Neutrophil (primary cell): ENCODE data around the gene KCNQ1.
A peak's percentile ranks its signal among the peaks of the same experiment; 100 is the strongest.

ENCODE experiments used
- H3K27ac ChIP-seq: fragments of 200-600 bp; sonication (generic); 2 replicates; pipeline ENCODE4 v1.5.1; 2016; ENCODE audit warnings: mild to moderate bottlenecking, moderate library complexity
- H3K27me3 ChIP-seq: fragments of 200-600 bp; sonication (generic); 2 replicates; pipeline ENCODE4 v1.6.0; 2016; ENCODE audit warnings: mild to moderate bottlenecking
- H3K36me3 ChIP-seq: fragments of 200-600 bp; sonication (generic); 2 replicates; pipeline ENCODE4 v1.5.1; 2017
- H3K4me1 ChIP-seq, 2 experiments: fragments of 200-600 bp in 1 of 2; sonication (generic) in 1 of 2; 1 replicate in 1 of 2; 2 replicates in 1 of 2; pipeline versions ENCODE4 v1.5.1 to v1.6.1; 2013 to 2016; ENCODE audit warnings: low read depth in 1 of 2, low read length in 1 of 2, mild to moderate bottlenecking in 1 of 2, moderate library complexity in 1 of 2; ENCODE audit not compliant: control insufficient read depth in 1 of 2, insufficient read depth in 1 of 2
- H3K4me3 ChIP-seq, 2 experiments: fragments of 200-600 bp in 1 of 2; sonication (generic) in 1 of 2; 1 replicate in 1 of 2; 2 replicates in 1 of 2; pipeline ENCODE4 v1.5.1; 2013 to 2016; ENCODE audit warnings: low read depth in 1 of 2, low read length in 1 of 2, mild to moderate bottlenecking in 1 of 2, moderate library complexity in 1 of 2
- H3K9me3 ChIP-seq: fragments of 200-600 bp; sonication (generic); 2 replicates; pipeline ENCODE4 v1.5.1; 2016
- CTCF ChIP-seq: fragments of 200-600 bp; sonication (generic); IDR thresholded peaks from 2 replicates; pipeline ENCODE4 v1.5.1; 2016; ENCODE audit warnings: antibody characterized with exemption

The KCNQ1 gene

GRCh38 chr11:2809854-2810253 is 365.0 kb downstream of the KCNQ1 start:
- Histone ChIP-seq H3K36me3 (no peaks in the 10 kb centered on the region), H3K4me1 (peaks cover 20 to 24% of the 10 kb centered on the region in 2 experiments), H3K4me3 (no peak overlapping the region), H3K9me3 (no peaks in the 10 kb centered on the region), H3K27me3 (no peaks in the 10 kb centered on the region), H3K27ac (no peak overlapping the region)
- no peak for TF ChIP-seq CTCF

GRCh38 chr11:2810411-2811205 is 365.8 kb downstream of the KCNQ1 start:
- H3K36me3 ChIP-seq: no peaks in the 10 kb centered on the region
- H3K4me3 ChIP-seq: no peak overlapping the region
- H3K27ac ChIP-seq: no peak overlapping the region
- no peak for TF ChIP-seq CTCF
- no peaks in the 10 kb centered on the region for H3K27me3 ChIP-seq
- H3K4me1 ChIP-seq: peaks cover 20 to 24% of the 10 kb centered on the region in 2 experiments
- no peaks in the 10 kb centered on the region for H3K9me3 ChIP-seq

DNA sequence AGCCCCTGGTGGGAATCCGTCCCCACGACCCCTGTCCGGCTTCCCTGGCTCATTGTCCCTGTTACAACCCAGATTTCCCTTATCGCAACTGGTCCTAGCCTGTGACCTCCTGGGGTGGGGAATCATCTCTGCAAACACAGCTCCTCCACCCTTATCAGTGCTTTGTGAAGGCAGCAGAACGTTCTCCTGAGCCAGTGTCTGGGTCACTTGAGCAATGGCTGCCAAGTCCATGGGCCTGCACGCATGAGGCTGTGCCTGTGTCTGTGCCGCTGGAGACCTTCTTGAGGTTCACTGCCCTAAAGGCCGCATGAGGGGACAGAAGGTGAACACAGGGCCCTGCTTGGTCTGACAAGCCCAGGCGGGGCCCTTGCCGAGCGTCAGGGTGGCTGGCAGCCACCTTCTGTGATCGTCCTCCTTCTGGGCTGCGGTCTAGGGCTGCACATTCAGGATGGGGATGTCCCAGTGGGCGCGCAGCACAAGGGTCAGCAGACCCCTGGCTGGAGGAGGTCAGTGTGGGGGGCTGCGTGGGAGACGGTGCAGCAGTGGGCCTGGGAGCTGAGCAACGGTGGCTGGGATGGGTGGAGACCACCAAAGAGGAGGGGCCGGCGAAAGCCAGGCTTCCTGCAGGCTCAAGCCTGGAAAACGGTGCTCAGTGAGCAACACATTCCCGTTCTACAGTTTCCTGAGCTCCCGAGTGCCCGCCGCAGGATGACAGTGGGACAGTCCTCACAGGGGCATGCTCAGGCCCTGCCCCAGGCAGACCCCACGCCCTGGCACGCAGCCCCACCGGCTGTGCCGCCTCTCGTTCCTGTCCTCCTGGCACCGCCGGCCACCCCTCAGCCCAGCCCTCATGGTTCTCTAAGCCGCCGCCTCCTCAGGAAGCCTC is 366.6 kb downstream of the KCNQ1 start:
- Histone ChIP-seq H3K27me3 (no peaks in the 10 kb centered on the region), H3K36me3 (no peaks in the 10 kb centered on the region), H3K27ac (peak overlapping the region; percentile 45), H3K9me3 (no peaks in the 10 kb centered on the region), H3K4me3 (peak overlapping the region; percentile 2 to 33), H3K4me1 (peaks cover 20 to 24% of the 10 kb centered on the region in 2 experiments)
- no peak for TF ChIP-seq CTCF

- Histone ChIP-seq H3K27ac (peak overlapping the region; percentile 45), H3K9me3 (no peaks in the 10 kb centered on the region)
Observed at GRCh38 chr11:2812371-2812991, 367.7 kb downstream of the KCNQ1 start.

More at GRCh38 chr11:2812371-2812991, 367.7 kb downstream of the KCNQ1 start:
- Histone ChIP-seq H3K4me1 (peaks cover 20 to 24% of the 10 kb centered on the region in 2 experiments), H3K27me3 (no peaks in the 10 kb centered on the region), H3K36me3 (no peaks in the 10 kb centered on the region), H3K4me3 (peak overlapping the region; percentile 2 to 33)
- TF ChIP-seq CTCF: no peak
